T1000 (cell line): ENCODE data around the gene HENMT1.
"Not testable (repeated sequence)": the region's sequence is repeated elsewhere in the genome, so short reads cannot be mapped to it uniquely, and the experiment has no call there.

Experiments
- DNase-seq: peaks from one replicate; lab custom pipeline; 2025; ENCODE audit warnings: mixed read lengths; lab: John Stamatoyannopoulos, UW

The HENMT1 gene

DNA sequence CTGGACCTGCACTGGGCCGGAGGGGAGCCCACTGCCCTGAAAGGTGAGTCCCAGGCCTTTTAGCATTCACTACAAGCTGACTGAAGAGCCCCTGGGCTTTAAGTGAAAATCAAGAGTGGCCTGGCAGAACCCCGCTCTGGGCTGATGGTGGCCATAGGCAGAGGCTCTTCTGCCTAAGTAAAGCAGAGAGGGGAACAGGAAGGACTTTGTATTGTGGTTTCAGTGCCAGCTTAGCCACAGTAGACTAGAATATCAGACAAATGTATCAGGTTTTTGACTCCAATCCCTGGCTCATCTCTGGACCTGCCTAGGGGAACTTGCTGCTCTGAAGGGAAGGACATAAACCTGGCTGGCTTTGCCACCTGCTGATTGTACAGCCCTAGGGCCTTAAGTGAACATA is 10.2 kb upstream of the HENMT1 start:
- DNase-seq: no peak

GRCh38 chr1:108670131-108670773 is 9.4 kb upstream of the HENMT1 start:
- no peak for DNase-seq

- no peak for DNase-seq
Observed at GRCh38 chr1:108669679-108670078, 8.8 kb upstream of the HENMT1 start.

- no peak for DNase-seq
Observed at GRCh38 chr1:108668777-108669176, 7.9 kb upstream of the HENMT1 start.

- DNase-seq: not testable (repeated sequence)
Observed at GRCh38 chr1:108667422-108667821, 6.5 kb upstream of the HENMT1 start.

DNA sequence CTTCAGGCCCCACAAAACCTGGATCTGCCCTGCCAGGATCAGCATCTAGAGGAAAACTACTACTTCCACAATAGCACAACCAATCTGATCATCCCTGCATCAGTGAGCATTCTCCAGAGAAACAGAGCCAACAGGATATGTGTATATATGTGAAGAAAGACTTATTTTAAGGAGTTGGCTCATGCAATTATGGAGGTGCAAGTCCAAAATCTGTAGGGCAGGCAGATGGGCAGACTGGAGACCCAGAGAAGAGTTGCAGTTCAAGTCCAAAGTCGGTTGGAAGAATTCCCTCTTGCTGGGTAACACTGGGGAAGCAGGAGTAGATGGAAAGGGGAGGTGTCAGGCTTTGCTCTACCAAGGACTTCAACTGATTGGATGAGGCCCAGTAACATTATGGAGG is 4.9 kb upstream of the HENMT1 start:
- no peak for DNase-seq

- no peak for DNase-seq
Observed at GRCh38 chr1:108665067-108665466, 4.2 kb upstream of the HENMT1 start.

DNA sequence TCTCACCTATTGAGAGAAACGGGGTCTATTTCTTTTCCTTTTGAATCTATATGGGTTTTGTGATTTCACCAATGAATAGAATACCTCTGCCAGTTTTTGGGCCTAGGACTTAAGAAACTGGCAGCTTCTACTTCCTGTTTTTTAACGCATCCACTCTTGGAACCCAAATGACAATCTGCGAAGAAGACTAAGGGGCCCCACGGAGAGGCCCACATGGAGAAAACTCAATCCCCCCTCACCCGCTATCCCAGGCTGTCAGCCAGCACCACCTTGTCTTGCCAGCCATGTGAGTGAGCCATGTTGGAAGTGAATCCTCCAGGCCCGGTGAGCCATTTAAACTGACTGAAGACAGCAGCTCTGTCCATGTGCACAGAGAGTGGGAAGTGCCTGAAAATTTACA is 3.6 kb upstream of the HENMT1 start:
- no peak for DNase-seq

GRCh38 chr1:108663074-108663473 is 2.2 kb upstream of the HENMT1 start:
- DNase-seq: no peak

DNA sequence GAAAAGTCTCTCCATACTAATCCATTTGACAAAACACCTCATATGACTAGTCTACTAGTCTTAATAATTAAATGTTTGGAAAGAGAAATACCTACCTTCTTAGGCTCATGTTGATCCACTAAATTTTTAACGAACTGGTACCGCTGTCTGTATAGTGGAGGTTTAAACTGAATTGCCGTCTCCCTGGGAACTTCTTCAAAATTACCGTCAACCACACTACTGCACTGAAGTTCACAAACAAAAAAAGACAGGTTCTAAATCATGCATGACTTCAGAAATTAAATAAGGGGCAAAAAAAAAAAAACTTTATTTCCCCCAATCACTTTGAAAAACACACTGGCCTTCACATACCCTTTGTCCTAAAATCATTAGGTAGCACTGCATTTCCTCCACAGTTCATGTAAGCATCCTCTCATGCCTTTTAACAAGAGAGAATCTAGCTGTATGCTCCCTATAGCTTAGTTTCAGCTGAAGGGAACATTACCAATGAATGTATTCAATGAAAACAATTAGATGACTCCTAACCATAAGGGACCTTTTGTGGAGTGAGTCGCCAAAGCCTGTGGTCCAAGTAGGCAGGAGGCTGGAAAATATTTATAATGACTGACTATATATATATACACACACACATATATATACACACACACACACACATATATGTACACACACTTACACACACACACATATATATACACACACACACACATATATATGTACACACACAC is 3.4 kb downstream of the HENMT1 start:
- DNase-seq: no peak

DNA sequence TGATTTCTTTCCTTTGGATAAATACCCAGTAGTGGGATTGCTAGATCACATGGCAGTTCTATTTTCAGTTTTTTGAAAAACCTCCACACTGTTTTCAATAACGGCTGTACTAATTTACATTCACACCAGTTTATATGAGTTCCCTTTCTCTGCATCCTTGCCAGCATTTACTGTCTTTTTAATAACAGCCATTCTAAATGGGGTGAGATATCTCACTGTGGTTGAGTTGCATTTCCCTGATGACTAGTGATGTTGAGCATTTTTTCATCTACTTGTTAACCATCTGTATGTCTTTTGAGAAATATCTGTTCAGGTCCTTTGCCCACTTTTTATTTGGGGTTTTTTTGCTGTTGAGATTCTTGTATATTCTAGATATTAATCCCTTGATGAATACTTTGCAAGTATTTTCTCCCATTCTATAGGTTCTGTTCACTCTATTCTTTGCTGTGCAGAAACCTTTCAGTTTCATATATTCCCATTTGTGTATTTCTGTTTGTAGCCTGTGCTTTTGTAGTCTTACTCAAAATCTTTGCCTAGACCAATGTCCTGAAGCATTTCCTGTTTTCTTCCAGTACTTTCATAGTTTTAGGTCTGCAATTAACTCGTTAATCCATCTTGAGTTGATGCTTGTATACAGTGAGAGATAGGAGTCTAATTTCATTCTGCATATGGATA is 7.3 kb downstream of the HENMT1 start:
- no peak for DNase-seq

DNA sequence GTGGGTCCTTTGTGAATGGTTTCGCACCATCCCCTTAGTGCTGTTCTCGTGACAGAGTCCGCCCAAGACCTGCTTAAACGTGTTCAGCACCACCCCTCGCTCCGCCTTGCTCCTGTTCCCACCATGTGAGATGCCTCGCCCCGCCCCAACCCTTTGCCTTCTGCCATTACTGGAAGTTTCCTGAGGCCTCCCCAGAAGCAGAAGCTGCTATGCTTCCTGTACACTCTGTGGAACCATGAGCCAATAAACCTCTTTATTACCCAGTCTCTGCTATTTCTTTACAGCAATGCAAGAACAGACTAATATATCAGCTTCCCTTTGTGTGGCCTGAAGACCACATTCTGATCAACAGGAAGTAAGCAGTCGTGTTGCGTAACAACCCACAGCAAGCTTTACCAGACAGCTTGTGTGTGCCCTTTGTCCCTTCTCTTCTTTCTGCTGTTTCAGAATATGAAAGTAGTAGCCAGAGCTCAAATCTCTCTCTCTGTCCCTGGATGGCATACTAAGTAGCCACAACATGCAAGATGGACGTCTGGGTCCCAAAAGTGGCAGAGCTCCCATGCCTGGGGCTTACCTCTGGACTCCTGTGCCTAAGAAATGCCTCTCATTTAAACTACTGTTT is 14.1 kb downstream of the HENMT1 start:
- DNase-seq: no peak

DNA sequence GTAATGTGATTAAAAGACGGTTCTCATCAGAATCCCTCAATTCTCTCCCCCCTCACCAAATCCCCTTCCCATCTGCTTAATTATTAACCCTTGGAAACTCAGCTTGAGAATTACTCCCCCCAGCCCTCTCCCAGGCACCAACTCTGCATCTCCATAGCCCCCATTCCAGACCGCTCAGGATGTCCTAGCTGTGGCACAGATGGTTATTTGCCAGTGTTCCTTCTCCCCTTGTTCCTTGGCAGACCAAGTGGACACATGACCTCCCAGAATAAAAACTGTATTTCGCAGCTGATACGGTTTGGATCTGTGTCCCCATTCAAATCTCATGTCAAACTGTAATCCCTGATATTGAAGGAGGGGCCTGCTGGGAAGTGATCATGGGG is 14.6 kb downstream of the HENMT1 start:
- no peak for DNase-seq

DNA sequence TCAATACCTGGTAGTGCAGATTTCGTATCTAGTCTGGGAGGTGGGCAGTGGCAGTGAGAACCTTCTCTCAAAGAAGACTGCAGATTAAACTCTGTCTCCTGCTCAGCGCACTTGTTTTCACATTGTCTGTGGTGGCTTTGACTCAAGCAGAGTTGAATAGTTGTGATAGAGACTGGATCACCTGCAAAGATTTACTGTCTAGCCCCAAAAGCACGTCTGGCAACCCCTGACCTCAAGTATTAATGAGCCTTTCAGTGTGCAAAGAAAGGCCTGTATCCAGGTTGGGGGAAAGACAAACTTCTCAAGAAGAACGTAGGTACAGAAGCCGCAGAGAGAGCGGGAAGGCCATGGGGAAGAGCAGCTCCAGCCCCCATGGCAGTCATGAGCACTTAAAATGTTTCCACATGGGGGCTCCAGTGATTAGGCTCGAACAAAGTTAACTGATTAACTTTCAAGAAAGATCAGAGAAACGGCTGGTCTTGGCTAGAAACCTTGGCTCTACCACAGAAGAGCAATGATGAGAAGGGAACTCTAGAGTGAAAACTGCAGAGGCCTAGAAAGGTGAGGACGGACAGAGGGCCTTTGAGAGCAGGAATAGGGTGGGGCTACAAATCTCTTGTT is 15.2 kb downstream of the HENMT1 start:
- no peak for DNase-seq

GRCh38 chr1:108644984-108645383 is 15.9 kb downstream of the HENMT1 start:
- DNase-seq: no peak

- DNase-seq: no peak
Observed at GRCh38 chr1:108643492-108644335, 17.2 kb downstream of the HENMT1 start.

DNA sequence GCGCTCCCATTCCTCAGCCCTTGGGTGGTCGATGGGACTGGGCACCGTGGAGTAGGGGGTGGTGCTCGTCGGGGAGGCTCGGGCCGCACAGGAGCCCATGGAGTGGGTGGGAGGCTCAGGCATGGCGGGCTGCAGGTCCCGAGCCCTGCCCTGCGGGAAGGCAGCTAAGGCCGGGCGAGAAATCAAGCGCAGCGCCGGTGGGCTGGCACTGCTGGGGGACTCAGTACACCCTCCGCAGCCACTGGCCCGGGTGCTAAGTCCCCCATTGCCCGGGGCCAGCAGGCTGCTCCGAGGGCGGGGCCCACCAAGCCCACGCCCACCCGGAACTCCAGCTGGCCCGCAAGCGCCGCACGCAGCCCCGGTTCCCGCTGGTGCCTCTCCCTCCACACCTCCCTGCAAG is 20.0 kb downstream of the HENMT1 start:
- DNase-seq: not testable (repeated sequence)

DNA sequence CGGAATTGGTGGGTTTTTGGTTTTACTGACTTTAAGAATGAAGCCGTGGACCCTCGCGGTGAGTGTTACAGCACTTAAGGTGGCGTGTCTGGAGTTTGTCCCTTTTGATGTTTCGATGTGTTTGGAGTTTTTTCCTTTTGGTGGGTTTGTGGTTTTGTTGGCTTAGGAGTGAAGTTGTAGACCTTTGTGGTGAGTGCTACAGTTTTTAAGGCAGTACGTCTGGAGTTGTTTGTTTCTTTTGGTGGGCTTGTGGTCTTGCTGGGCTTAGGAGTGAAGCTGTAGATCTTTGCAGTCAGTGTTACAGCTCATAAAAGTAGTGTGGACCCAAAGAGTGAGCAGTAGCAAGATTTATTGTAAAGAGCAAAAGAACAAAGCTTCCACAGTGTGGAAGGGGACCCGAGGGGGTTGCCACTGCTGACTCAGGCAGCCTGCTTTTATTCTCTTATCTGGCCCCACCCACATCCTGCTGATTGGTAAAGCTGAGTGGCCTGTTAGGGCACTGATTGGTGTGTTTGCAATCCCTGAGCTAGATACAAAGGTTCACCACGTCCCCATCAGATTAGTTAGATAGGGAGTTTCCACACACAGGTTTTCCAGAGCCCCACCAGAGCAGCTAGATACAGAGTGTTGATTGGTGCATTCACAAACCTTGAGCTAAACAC is 20.9 kb downstream of the HENMT1 start:
- no peak for DNase-seq

- no peak for DNase-seq
Observed at GRCh38 chr1:108636876-108637275, 24.0 kb downstream of the HENMT1 start.

- no peak for DNase-seq
Observed at GRCh38 chr1:108634521-108634920, 26.4 kb downstream of the HENMT1 start.

- DNase-seq: no peak
Observed at GRCh38 chr1:108628665-108629064, 32.2 kb downstream of the HENMT1 start.
